Thoracic aorta (tissue), 2 donors: Measurements from ENCODE around the gene PPP1R13B. TPM values are rescaled to one million over a fixed set of nuclear protein-coding genes. Genes with fewer than 3 reads are reported as not detected.

ENCODE experiments used
- ATAC-seq: fragments of 150-250 bp; one replicate; pipeline ENCODE4 v1.8.0; 2017; ENCODE audit warnings: low read depth; ENCODE audit not compliant: insufficient number of reproducible peaks, low FRiP score
- DNase-seq: peaks from one replicate; pipeline ENCODE4 v3.0.0-alpha.2; 2020; ENCODE audit warnings: low spot score
- H3K27ac ChIP-seq, 2 donors: fragments of 200-600 bp; sonication (generic); 1 replicate in 1 of 2; 2 replicates in 1 of 2; pipeline ENCODE4 v1.5.1; 2016; ENCODE audit warnings: mild to moderate bottlenecking in 2 of 2, moderate library complexity in 2 of 2
- H3K27me3 ChIP-seq: fragments of 200-600 bp; sonication (generic); replicated peaks from 2 replicates; pipeline ENCODE4 v1.6.0; 2016; ENCODE audit warnings: mild to moderate bottlenecking; ENCODE audit not compliant: insufficient read depth
- H3K36me3 ChIP-seq: fragments of 200-600 bp; sonication (generic); one replicate; pipeline ENCODE4 v1.5.1; 2016
- H3K4me1 ChIP-seq, 2 donors: fragments of 200-600 bp; sonication (generic); 1 replicate in 1 of 2; 2 replicates in 1 of 2; pipeline versions ENCODE4 v1.5.1 to v1.6.0; 2016; ENCODE audit warnings: low read depth in 2 of 2, mild to moderate bottlenecking in 1 of 2; ENCODE audit not compliant: control insufficient read depth in 1 of 2
- H3K4me3 ChIP-seq: fragments of 200-600 bp; sonication (generic); 2 replicates; pipeline ENCODE4 v1.5.1; 2016; ENCODE audit warnings: mild to moderate bottlenecking
- H3K9me3 ChIP-seq: fragments of 200-600 bp; sonication (generic); 2 replicates; pipeline ENCODE4 v1.5.1; 2016
- CTCF ChIP-seq: fragments of 200-600 bp; sonication (generic); IDR thresholded peaks from one replicate; pipeline ENCODE4 v1.5.1; 2019; ENCODE audit warnings: antibody characterized with exemption
- total RNA-seq, 2 donors: library from RNA; depleted of rRNA; stranded (reverse); fragments of >200 nt; gene quantifications; one replicate each; pipeline versions ENCODE4 v1.1.0 to v1.2.3, GENCODE V29; 2016

The PPP1R13B gene
- total RNA-seq, 2 donors from 2014 or later: 10.7 to 15.3 TPM

- DNase-seq: no peak
- Histone ChIP-seq H3K9me3 (no peaks in the 10 kb centered on the region), H3K4me1 (peaks cover 16 to 42% of the 10 kb centered on the region in 2 donors), H3K4me3 (no peak overlapping the region), H3K36me3 (peaks cover 50% of the 10 kb centered on the region), H3K27ac (no peak overlapping the region), H3K27me3 (no peaks in the 10 kb centered on the region)
- no peak for ATAC-seq
- no peak for TF ChIP-seq CTCF
Observed at GRCh38 chr14:103731916-103732867, 115.2 kb downstream of the PPP1R13B start.

- Histone ChIP-seq H3K27ac (no peak overlapping the region), H3K4me3 (no peak overlapping the region), H3K27me3 (no peaks in the 10 kb centered on the region), H3K36me3 (peaks cover 50% of the 10 kb centered on the region), H3K4me1 (peaks cover 11 to 35% of the 10 kb centered on the region in 2 donors), H3K9me3 (no peaks in the 10 kb centered on the region)
- DNase-seq (no peak), ATAC-seq (no peak)
- no peak for TF ChIP-seq CTCF
Observed at GRCh38 chr14:103731481-103731880, 115.9 kb downstream of the PPP1R13B start.

- no peaks in the 10 kb centered on the region for H3K27me3 ChIP-seq
- ATAC-seq (no peak), DNase-seq (no peak)
- no peak for TF ChIP-seq CTCF
- H3K36me3 ChIP-seq: peaks cover 50% of the 10 kb centered on the region
- no peaks in the 10 kb centered on the region for H3K9me3 ChIP-seq
- peak overlapping the region in 1 of 2 donors; percentile 4 for H3K27ac ChIP-seq
- H3K4me1 ChIP-seq: peaks cover 3 to 35% of the 10 kb centered on the region in 2 donors
- no peak overlapping the region for H3K4me3 ChIP-seq
Observed at GRCh38 chr14:103730490-103731035, 116.8 kb downstream of the PPP1R13B start.

DNA sequence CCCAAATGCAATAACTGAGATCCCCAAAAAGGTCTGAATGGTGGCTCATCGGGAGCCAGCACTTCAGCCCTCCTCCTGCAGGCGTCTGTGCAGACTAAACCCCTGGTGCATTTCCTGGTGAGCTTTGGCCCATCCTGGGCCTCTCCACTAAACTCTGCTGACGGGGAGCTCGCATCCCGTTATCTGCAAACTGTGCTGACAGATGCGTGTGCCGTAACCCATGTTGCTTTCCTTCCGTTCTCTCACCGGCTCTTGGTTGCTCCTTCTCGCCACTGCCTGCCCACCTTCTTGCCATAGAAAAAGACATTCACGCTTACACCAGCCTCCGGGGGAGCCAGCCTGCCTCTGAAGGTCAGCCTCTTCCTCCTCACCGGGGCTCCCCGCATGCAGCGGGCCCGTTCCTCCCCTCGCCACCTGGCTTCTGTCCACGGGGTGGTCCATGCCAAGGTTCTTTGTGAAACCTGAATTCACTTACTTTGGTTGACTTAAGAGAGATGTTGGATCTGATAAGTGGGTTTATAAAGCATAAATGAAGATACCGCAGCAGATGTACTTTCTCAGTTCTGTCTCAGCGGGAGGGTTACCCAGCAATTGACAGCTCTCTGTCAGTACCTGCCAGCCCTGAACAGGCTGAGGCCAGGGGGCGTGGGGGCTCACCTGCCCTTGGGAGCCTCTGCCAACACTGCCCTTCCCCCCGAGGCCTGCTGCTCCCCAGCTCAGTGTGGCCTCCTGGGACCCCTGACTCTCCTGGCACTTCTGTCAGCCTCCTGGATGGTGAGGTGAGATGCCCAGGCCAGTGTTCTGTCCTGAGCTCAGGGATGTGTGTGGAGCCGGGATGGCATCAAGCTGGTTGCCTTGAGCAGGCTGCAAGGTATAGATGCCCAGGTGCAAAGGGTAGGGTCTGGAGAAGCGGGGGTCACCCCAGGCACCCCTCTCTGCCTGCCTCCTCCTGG, 117.6 kb downstream of the PPP1R13B start:
- no peak for DNase-seq
- Histone ChIP-seq H3K9me3 (no peaks in the 10 kb centered on the region), H3K27ac (peak overlapping the region in 1 of 2 donors; percentile 4), H3K27me3 (no peaks in the 10 kb centered on the region), H3K4me1 (peaks cover 9 to 35% of the 10 kb centered on the region in 2 donors), H3K36me3 (peaks cover 50% of the 10 kb centered on the region), H3K4me3 (no peak overlapping the region)
- no peak for TF ChIP-seq CTCF
- ATAC-seq: no peak
